ENCODE data around the gene PPP1R9B. TPM values are rescaled to one million over a fixed set of nuclear protein-coding genes. Genes with fewer than 3 reads are reported as not detected.

The PPP1R9B gene
- total RNA-seq, 3 donors from 2014 or later (not counting 1 experiment from before 2014, with no cell fraction given), result 124 to 162 (median 135) TPM

- under 1% methylated on average over 68 of the region's 68 CpGs for WGBS (ENCODE audit: insufficient coverage)
- Mint-ChIP-seq H3K27ac (peak within 1 kb of the TSS; percentile 96 to 98), H3K27me3 (ENCODE audit: low read depth in 2 of 2) (peaks cover 0 to 4% of the 10 kb centered on the region in 2 donors), H3K36me3 (no peaks in the 10 kb centered on the region), H3K9me3 (no peaks in the 10 kb centered on the region), H3K4me1 (peaks cover 41 to 47% of the 10 kb centered on the region in 2 donors), H3K4me3 (peak within 1 kb of the TSS; percentile 95)
- no peak for TF ChIP-seq CTCF (IDR thresholded peaks at IDR 0.05)
- intact Hi-C loops (cut with micrococcal nuclease), result loop anchor here (2.0 to 10.0 kb wide), 3 partner anchors 57 to 200 kb away; partner anchors contain the start of gene PPP1R9B
- Histone ChIP-seq H3K27ac (ENCODE audit: low read length) (peak within 1 kb of the TSS; percentile 53), H3K4me3 (ENCODE audit: low read length) (peak within 1 kb of the TSS; percentile 61), H3K27me3 (ENCODE audit: control insufficient read depth, insufficient read depth, low read length) (no peaks in the 10 kb centered on the region), H3K36me3 (ENCODE audit: control insufficient read depth, insufficient read depth, low read length) (peaks cover 11% of the 10 kb centered on the region), H3K4me1 (ENCODE audit: control insufficient read depth, insufficient read depth, low read length) (peaks cover 35% of the 10 kb centered on the region), H3K9me3 (ENCODE audit: control insufficient read depth, insufficient read depth, low read length) (no peaks in the 10 kb centered on the region)
- peak; percentile 90 to 99 (median 91) for ATAC-seq
- DNase-seq, result peak; percentile 96 to 97
Measured at GRCh38 chr17:50094753-50095619, 55.5 kb downstream of the PPP1R9B start, which contains the start of gene PDK2. PDK2 (plus strand) TSS chr17:50095351; CDS start chr17:50095436, 85 bp downstream.

- intact Hi-C loops (cut with micrococcal nuclease), result loop anchor here (2.0 to 10.0 kb wide), 2 partner anchors 67 to 201 kb away; no protein-coding TSS in a partner anchor
- no peaks in the 10 kb centered on the region for H3K36me3 Mint-ChIP-seq
- H3K4me1 Mint-ChIP-seq, result peaks cover 34 to 42% of the 10 kb centered on the region in 2 donors
- H3K36me3 ChIP-seq (ENCODE audit: control insufficient read depth, insufficient read depth, low read length), result peaks cover 11% of the 10 kb centered on the region
- peak overlapping the region; percentile 96 to 98 for H3K27ac Mint-ChIP-seq
- ATAC-seq, result peak; percentile 36 to 59 (median 50)
- H3K9me3 ChIP-seq (ENCODE audit: control insufficient read depth, insufficient read depth, low read length), result no peaks in the 10 kb centered on the region
- H3K27ac ChIP-seq (ENCODE audit: low read length), result peak overlapping the region; percentile 53
- peak; percentile 89 for TF ChIP-seq CTCF (IDR thresholded peaks at IDR 0.05)
- peak overlapping the region; percentile 95 for H3K4me3 Mint-ChIP-seq
- H3K4me1 ChIP-seq (ENCODE audit: control insufficient read depth, insufficient read depth, low read length), result peaks cover 28% of the 10 kb centered on the region
- H3K27me3 Mint-ChIP-seq (ENCODE audit: low read depth in 2 of 2), result peaks cover 0 to 4% of the 10 kb centered on the region in 2 donors
- peak; percentile 88 to 95 for DNase-seq
- H3K27me3 ChIP-seq (ENCODE audit: control insufficient read depth, insufficient read depth, low read length), result no peaks in the 10 kb centered on the region
- under 1% methylated on average over 21 of the region's 21 CpGs for WGBS (ENCODE audit: insufficient coverage)
- H3K9me3 Mint-ChIP-seq, result no peaks in the 10 kb centered on the region
- H3K4me3 ChIP-seq (ENCODE audit: low read length), result peak overlapping the region; percentile 61
Measured at GRCh38 chr17:50094243-50094752, 56.2 kb downstream of the PPP1R9B start.

GRCh38 chr17:50093807-50094206, 56.7 kb downstream of the PPP1R9B start:
- no peaks in the 10 kb centered on the region for H3K9me3 Mint-ChIP-seq
- Histone ChIP-seq H3K4me1 (ENCODE audit: control insufficient read depth, insufficient read depth, low read length) (peaks cover 23% of the 10 kb centered on the region), H3K4me3 (ENCODE audit: low read length) (no peak overlapping the region), H3K27ac (ENCODE audit: low read length) (no peak overlapping the region), H3K36me3 (ENCODE audit: control insufficient read depth, insufficient read depth, low read length) (peaks cover 6% of the 10 kb centered on the region), H3K9me3 (ENCODE audit: control insufficient read depth, insufficient read depth, low read length) (no peaks in the 10 kb centered on the region), H3K27me3 (ENCODE audit: control insufficient read depth, insufficient read depth, low read length) (no peaks in the 10 kb centered on the region)
- peaks cover 0 to 4% of the 10 kb centered on the region in 2 donors for H3K27me3 Mint-ChIP-seq (ENCODE audit: low read depth in 2 of 2)
- H3K36me3 Mint-ChIP-seq, result no peaks in the 10 kb centered on the region
- no peak for TF ChIP-seq CTCF (IDR thresholded peaks at IDR 0.05)
- H3K4me3 Mint-ChIP-seq, result peak overlapping the region; percentile 95
- WGBS (ENCODE audit: insufficient coverage), result 70% methylated on average over 2 of the region's 3 CpGs
- peaks cover 32 to 41% of the 10 kb centered on the region in 2 donors for H3K4me1 Mint-ChIP-seq
- DNase-seq (no peak), ATAC-seq (no peak)
- peak overlapping the region; percentile 96 to 98 for H3K27ac Mint-ChIP-seq
- intact Hi-C loops (cut with micrococcal nuclease), result loop anchor here (2.0 to 10.0 kb wide), 2 partner anchors 67 to 201 kb away; no protein-coding TSS in a partner anchor
